CD4-positive, alpha-beta T cell (primary cell): ENCODE measurements around the gene FAM131C. TPM values are rescaled to one million over a fixed set of nuclear protein-coding genes. Genes with fewer than 3 reads are reported as not detected.
"Not testable (repeated sequence)": the region's sequence is repeated elsewhere in the genome, so short reads cannot be mapped to it uniquely, and the experiment has no call there.

Source experiments
- ATAC-seq: fragments of 200-7000 bp; cut with Tn5 transposase; one replicate; pipeline ENCODE4 v1.10.0; 2022; ENCODE audit warnings: mild to moderate bottlenecking; ENCODE audit not compliant: poor library complexity
- CTCF ChIA-PET: fragments of 350-600 bp; sonication (Branson Sonifier 250); formaldehyde crosslinking; loops from one replicate; lab custom pipeline; 2021; ENCODE audit warnings: antibody characterized with exemption, inconsistent platforms; lab: Charles Lee
- POLR2A ChIA-PET: fragments of 350-600 bp; sonication (Branson Sonifier 250); formaldehyde crosslinking; loops from one replicate; lab custom pipeline; 2021; ENCODE audit warnings: antibody characterized with exemption, inconsistent platforms; lab: Charles Lee
- DNase-seq, 14 experiments: peaks; one replicate each; pipeline ENCODE4 v3.0.0-alpha.2; 2013 to 2020; ENCODE audit warnings: mixed read lengths in 2 of 14
- H3K27ac ChIP-seq, 2 donors: one replicate each; pipeline versions ENCODE4 v1.5.1 to v1.7.0; 2013; ENCODE audit warnings: low read length in 2 of 2, low read depth in 1 of 2, mild to moderate bottlenecking in 1 of 2
- H3K27me3 ChIP-seq, 2 experiments: 1 replicate in 1 of 2; 2 replicates in 1 of 2; pipeline versions ENCODE4 v1.6.1 to v1.7.0; 2013; ENCODE audit warnings: low read length in 2 of 2, control low read depth in 1 of 2, mild to moderate bottlenecking in 1 of 2, moderate library complexity in 1 of 2; ENCODE audit not compliant: insufficient read depth in 2 of 2, control insufficient read depth in 1 of 2
- H3K36me3 ChIP-seq: one replicate; pipeline ENCODE4 v1.6.1; 2013; ENCODE audit warnings: low read length, control low read depth; ENCODE audit not compliant: insufficient read depth
- H3K4me1 ChIP-seq: one replicate; pipeline ENCODE4 v1.6.1; 2013; ENCODE audit warnings: low read length, control low read depth; ENCODE audit not compliant: insufficient read depth
- H3K4me3 ChIP-seq: one replicate; pipeline ENCODE4 v1.5.1; 2013; ENCODE audit warnings: mild to moderate bottlenecking, low read length, moderate library complexity
- H3K9me3 ChIP-seq, 2 experiments: 1 replicate in 1 of 2; 2 replicates in 1 of 2; pipeline versions ENCODE4 v1.6.1 to v1.7.0; 2013; ENCODE audit warnings: low read length in 2 of 2, mild to moderate bottlenecking in 2 of 2, control low read depth in 1 of 2, moderate library complexity in 1 of 2; ENCODE audit not compliant: control insufficient read depth in 1 of 2, insufficient read depth in 1 of 2
- H3K27ac Mint-ChIP-seq: one replicate; pipeline ENCODE4 v1.8.0; 2020; ENCODE audit warnings: mixed read lengths
- H3K27me3 Mint-ChIP-seq: one replicate; pipeline ENCODE4 v1.8.0; 2021; ENCODE audit warnings: mixed read lengths
- H3K36me3 Mint-ChIP-seq: one replicate; pipeline ENCODE4 v1.8.0; 2021; ENCODE audit warnings: low read depth, mixed read lengths
- H3K4me1 Mint-ChIP-seq: one replicate; pipeline ENCODE4 v1.8.0; 2021; ENCODE audit warnings: low read depth, mixed read lengths
- H3K4me3 Mint-ChIP-seq: one replicate; pipeline ENCODE4 v1.8.0; 2020; ENCODE audit warnings: mild to moderate bottlenecking, mixed read lengths
- H3K9me3 Mint-ChIP-seq: one replicate; pipeline ENCODE4 v1.8.0; 2020; ENCODE audit warnings: mixed read lengths
- intact Hi-C, 2 experiments: fragments of 100-400 bp; cut with DNase I in 1 of 2; cut with micrococcal nuclease in 1 of 2; formaldehyde crosslinking; loops; one replicate each; pipeline versions ENCODE4 v1.15.1 to v1.9.0; 2023 to 2025; cut with DNase I, micrococcal nuclease
- total RNA-seq, 174 experiments: library from RNA in 2 of 174; stranded (reverse) in 2 of 174; gene quantifications; one replicate each; pipeline ENCODE4 v1.2.3 and lab custom pipeline; 2021 to 2026
- TF ChIP-seq, protein P1 (sequence below): fragments of 200-600 bp; IDR thresholded peaks from one replicate; pipeline ENCODE4 v1.8.0; 2022; ENCODE audit warnings: antibody characterized with exemption, mild to moderate bottlenecking

The FAM131C gene
- total RNA-seq, 2 experiments from 2014 or later = not detected

GRCh38 chr1:16038620-16038912, 34.9 kb downstream of the FAM131C start:
- Histone ChIP-seq H3K4me1 (no peaks in the 10 kb centered on the region), H3K36me3 (no peaks in the 10 kb centered on the region), H3K4me3 (no peak overlapping the region), H3K27ac (no peak overlapping the region), H3K9me3 (no peaks in the 10 kb centered on the region), H3K27me3 (no peaks in the 10 kb centered on the region)
- no peaks in the 10 kb centered on the region for H3K4me1 Mint-ChIP-seq
- intact Hi-C loops = no loop called here
- H3K27ac Mint-ChIP-seq = no peak overlapping the region
- ATAC-seq (no peak), DNase-seq (no peak)
- H3K4me3 Mint-ChIP-seq = no peak overlapping the region
- TF ChIP-seq, protein P1, sequence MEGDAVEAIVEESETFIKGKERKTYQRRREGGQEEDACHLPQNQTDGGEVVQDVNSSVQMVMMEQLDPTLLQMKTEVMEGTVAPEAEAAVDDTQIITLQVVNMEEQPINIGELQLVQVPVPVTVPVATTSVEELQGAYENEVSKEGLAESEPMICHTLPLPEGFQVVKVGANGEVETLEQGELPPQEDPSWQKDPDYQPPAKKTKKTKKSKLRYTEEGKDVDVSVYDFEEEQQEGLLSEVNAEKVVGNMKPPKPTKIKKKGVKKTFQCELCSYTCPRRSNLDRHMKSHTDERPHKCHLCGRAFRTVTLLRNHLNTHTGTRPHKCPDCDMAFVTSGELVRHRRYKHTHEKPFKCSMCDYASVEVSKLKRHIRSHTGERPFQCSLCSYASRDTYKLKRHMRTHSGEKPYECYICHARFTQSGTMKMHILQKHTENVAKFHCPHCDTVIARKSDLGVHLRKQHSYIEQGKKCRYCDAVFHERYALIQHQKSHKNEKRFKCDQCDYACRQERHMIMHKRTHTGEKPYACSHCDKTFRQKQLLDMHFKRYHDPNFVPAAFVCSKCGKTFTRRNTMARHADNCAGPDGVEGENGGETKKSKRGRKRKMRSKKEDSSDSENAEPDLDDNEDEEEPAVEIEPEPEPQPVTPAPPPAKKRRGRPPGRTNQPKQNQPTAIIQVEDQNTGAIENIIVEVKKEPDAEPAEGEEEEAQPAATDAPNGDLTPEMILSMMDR = no peak
- H3K36me3 Mint-ChIP-seq = no peaks in the 10 kb centered on the region
- H3K9me3 Mint-ChIP-seq = no peaks in the 10 kb centered on the region
- H3K27me3 Mint-ChIP-seq = no peaks in the 10 kb centered on the region
- POLR2A ChIA-PET = no interaction called here
- CTCF ChIA-PET = no interaction called here

GRCh38 chr1:16036461-16036860, 37.0 kb downstream of the FAM131C start:
- intact Hi-C loops, H3K27me3 Mint-ChIP-seq, H3K36me3 Mint-ChIP-seq, H3K27ac ChIP-seq, H3K9me3 Mint-ChIP-seq, H3K36me3 ChIP-seq, H3K9me3 ChIP-seq, ATAC-seq, CTCF ChIA-PET, H3K27ac Mint-ChIP-seq, H3K4me3 ChIP-seq, DNase-seq, H3K4me1 Mint-ChIP-seq, H3K27me3 ChIP-seq, H3K4me3 Mint-ChIP-seq, H3K4me1 ChIP-seq, POLR2A ChIA-PET: not testable (repeated sequence)

DNA sequence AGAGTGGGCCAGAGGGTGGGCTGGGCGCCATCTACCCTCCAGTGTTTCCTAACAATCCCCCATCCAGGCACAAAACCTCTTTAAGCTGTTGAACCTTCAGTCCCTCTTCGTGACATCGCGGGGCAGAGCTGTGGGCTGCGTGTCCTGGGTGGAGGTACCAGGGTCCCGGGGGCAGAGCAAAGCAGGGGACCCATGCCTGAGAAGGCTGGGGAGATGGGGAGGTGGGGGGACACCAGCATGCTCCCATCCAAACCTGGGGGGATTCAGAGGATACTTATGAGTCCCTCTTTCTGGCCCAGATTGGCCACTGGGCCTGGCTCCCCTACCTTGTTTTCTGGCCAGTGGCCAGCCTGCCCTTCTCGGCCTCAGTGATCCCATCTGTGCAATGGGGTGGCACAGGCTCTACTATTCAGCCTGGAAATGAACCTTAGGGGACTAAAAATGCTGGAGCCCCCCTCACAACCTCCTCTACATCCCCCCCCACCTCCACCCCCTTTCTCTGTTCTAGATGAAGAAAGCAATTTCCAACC, 40.3 kb downstream of the FAM131C start:
- ATAC-seq, H3K27ac ChIP-seq, H3K4me1 Mint-ChIP-seq, POLR2A ChIA-PET, intact Hi-C loops, H3K4me3 ChIP-seq, DNase-seq, H3K27ac Mint-ChIP-seq, H3K9me3 Mint-ChIP-seq, H3K36me3 Mint-ChIP-seq, CTCF ChIA-PET, H3K4me3 Mint-ChIP-seq, H3K4me1 ChIP-seq, H3K36me3 ChIP-seq, H3K9me3 ChIP-seq: not testable (repeated sequence)
- H3K27me3 ChIP-seq = peaks cover 13 to 14% of the 10 kb centered on the region in 2 experiments
- peaks cover 24% of the 10 kb centered on the region for H3K27me3 Mint-ChIP-seq

DNA sequence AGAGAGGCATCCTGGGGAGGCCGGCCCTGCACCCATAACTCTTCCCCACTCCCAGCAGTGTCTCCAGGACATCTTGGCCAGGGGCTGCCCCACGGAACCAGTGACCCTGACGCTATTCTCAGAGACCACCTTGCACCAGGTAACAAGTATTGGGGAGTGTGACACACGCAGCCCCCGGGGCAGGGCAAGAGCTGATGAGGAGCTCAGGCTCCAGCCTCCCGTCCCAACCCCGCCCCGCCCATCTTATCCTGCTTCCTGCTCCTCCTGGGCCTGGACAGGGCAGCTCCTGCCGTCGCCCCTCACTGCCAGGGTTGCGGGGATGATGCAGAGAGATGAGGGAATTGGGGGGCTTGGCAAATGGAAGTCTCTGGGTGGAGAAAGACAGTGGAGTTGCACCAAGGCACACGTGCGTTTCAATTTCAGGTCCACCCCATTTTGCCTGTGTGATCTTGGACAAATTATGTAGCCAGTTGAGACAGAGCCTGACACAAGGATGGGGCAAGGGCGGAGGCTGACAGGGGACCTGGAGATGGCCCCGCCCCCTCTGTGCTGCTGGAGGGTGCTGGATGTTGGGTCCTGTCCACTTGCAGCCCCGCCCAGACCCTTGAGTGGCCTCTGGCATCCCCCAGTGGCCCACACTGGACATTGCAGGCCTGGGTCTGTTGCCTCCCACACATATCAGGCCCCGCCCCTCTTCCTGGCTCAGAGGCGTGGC, 40.9 kb downstream of the FAM131C start:
- H3K4me1 Mint-ChIP-seq = no peaks in the 10 kb centered on the region

More for the DNA sequence above, 40.9 kb downstream of the FAM131C start:
- ChIA-PET CTCF (no interaction called here), POLR2A (no interaction called here)
- Mint-ChIP-seq H3K36me3 (no peaks in the 10 kb centered on the region), H3K27me3 (peaks cover 30% of the 10 kb centered on the region), H3K27ac (no peak overlapping the region), H3K9me3 (no peaks in the 10 kb centered on the region), H3K4me3 (no peak overlapping the region)
- no peaks in the 10 kb centered on the region for H3K4me1 ChIP-seq
- peaks cover 0 to 9% of the 10 kb centered on the region in 2 experiments for H3K9me3 ChIP-seq
- H3K27ac ChIP-seq = no peak overlapping the region
- peak in 7 of 14 experiments; percentile 15 to 69 (median 34) for DNase-seq
- intact Hi-C loops = no loop called here
- peaks cover 14 to 19% of the 10 kb centered on the region in 2 experiments for H3K27me3 ChIP-seq
- ATAC-seq = peak; percentile 80
- TF ChIP-seq, protein P1 = no peak
- H3K36me3 ChIP-seq = no peaks in the 10 kb centered on the region
- H3K4me3 ChIP-seq = no peak overlapping the region
